Keratinocyte (primary cell): ENCODE data around the gene EOGT. TPM values are rescaled to one million over a fixed set of nuclear protein-coding genes. Genes with fewer than 3 reads are reported as not detected.

Experiments used
- DNase-seq: peaks from one replicate; pipeline ENCODE4 v3.0.0-alpha.2; 2011; ENCODE audit warnings: low read depth, missing footprints, low spot score
- FAIRE-seq: peaks from 2 replicates; lab custom pipeline; 2011; peaks lifted over from hg19 to GRCh38; lab: Jason Lieb, UNC
- H2AFZ ChIP-seq: 2 replicates; pipeline ENCODE4 v1.6.0; 2012; ENCODE audit warnings: low read length, control low read depth, inconsistent platforms; ENCODE audit not compliant: control insufficient read depth
- H3K27ac ChIP-seq: 2 replicates; pipeline ENCODE4 v1.5.1; 2011; ENCODE audit warnings: low read length; ENCODE audit not compliant: control insufficient read depth, insufficient read depth
- H3K27me3 ChIP-seq: 3 replicates; pipeline ENCODE4 v1.6.0; 2011; ENCODE audit warnings: low read length; ENCODE audit not compliant: control insufficient read depth, insufficient read depth; ENCODE audit errors: extremely low read depth
- H3K36me3 ChIP-seq, 2 experiments: 2 replicates in 1 of 2; 3 replicates in 1 of 2; pipeline ENCODE4 v1.5.1; 2011; ENCODE audit warnings: low read length in 2 of 2, mild to moderate bottlenecking in 1 of 2; ENCODE audit not compliant: control insufficient read depth in 2 of 2, insufficient read depth in 2 of 2; ENCODE audit errors: extremely low read depth in 1 of 2
- H3K4me1 ChIP-seq: 3 replicates; pipeline ENCODE4 v1.5.1; 2011; ENCODE audit warnings: low read length; ENCODE audit not compliant: control insufficient read depth, insufficient read depth; ENCODE audit errors: extremely low read depth
- H3K4me2 ChIP-seq: 3 replicates; pipeline ENCODE4 v1.6.0; 2011; ENCODE audit warnings: low read depth, low read length; ENCODE audit not compliant: control insufficient read depth, insufficient read depth; ENCODE audit errors: extremely low read depth
- H3K4me3 ChIP-seq, 3 experiments: fragments of 200-600 bp in 1 of 3; sonication (generic) in 1 of 3; 2 replicates in 2 of 3; 3 replicates in 1 of 3; pipeline ENCODE4 v1.5.1; 2011 to 2016; ENCODE audit warnings: low read length in 3 of 3, mild to moderate bottlenecking in 3 of 3, control low read depth in 2 of 3, inconsistent platforms in 1 of 3, low read depth in 1 of 3, mixed read lengths in 1 of 3, mixed run types in 1 of 3, moderate library complexity in 1 of 3; ENCODE audit not compliant: control insufficient read depth in 2 of 3, insufficient read depth in 2 of 3; ENCODE audit errors: extremely low read depth in 1 of 3
- H3K79me2 ChIP-seq: 2 replicates; pipeline ENCODE4 v1.6.0; 2012; ENCODE audit warnings: low read length; ENCODE audit not compliant: control insufficient read depth, insufficient read depth
- H3K9ac ChIP-seq: 3 replicates; pipeline ENCODE4 v1.6.0; 2011; ENCODE audit warnings: low read length; ENCODE audit not compliant: control insufficient read depth, insufficient read depth; ENCODE audit errors: extremely low read depth
- H3K9me1 ChIP-seq: 3 replicates; pipeline ENCODE4 v1.6.0; 2011; ENCODE audit warnings: low read length; ENCODE audit not compliant: control insufficient read depth, insufficient read depth; ENCODE audit errors: extremely low read depth
- H3K9me3 ChIP-seq: 2 replicates; pipeline ENCODE4 v1.5.1; 2012; ENCODE audit warnings: low read depth, low read length; ENCODE audit not compliant: control insufficient read depth
- H4K20me1 ChIP-seq: 3 replicates; pipeline ENCODE4 v1.6.0; 2011; ENCODE audit warnings: low read length; ENCODE audit not compliant: control insufficient read depth, insufficient read depth; ENCODE audit errors: extremely low read depth
- CTCF ChIP-seq, 3 experiments: IDR thresholded peaks in 1 of 3; conservative IDR thresholded peaks in 1 of 3; optimal IDR thresholded peaks in 1 of 3; 2 replicates in 2 of 3; 3 replicates in 1 of 3; pipeline versions ENCODE3 to v1.5.1; 2011; ENCODE audit warnings: low read length in 3 of 3, mild to moderate bottlenecking in 3 of 3, moderate library complexity in 2 of 3, control low read depth in 1 of 3, inconsistent platforms in 1 of 3; ENCODE audit not compliant: insufficient read depth in 2 of 3; ENCODE audit errors: extremely low read depth in 1 of 3
- EZH2 ChIP-seq: IDR thresholded peaks from one replicate; pipeline ENCODE4 v1.6.1; 2012; ENCODE audit warnings: inconsistent platforms, mild to moderate bottlenecking, low read length, moderate library complexity
- dilution Hi-C: fragments of 300-500 bp; cut with MboI; formaldehyde crosslinking; loops from one replicate; pipeline ENCODE4 v1.7.0; 2020; ENCODE audit warnings: low sequenced_read_pairs; ENCODE audit not compliant: extremely low pct_ligation_motif_present
- polyA plus RNA-seq, 5 experiments: library from polyadenylated mRNA; depleted of rRNA in 3 of 5; stranded (reverse) in 3 of 5; stranded (forward) in 1 of 5; unstranded in 1 of 5; fragments of >200 nt; gene quantifications; 1 replicate in 1 of 5; 2 replicates in 3 of 5; 3 replicates in 1 of 5; pipeline versions ENCODE4 v1.2.1 to v1.2.3, GENCODE V29; 2011 to 2012; ENCODE audit warnings: missing spikeins in 2 of 5, low read depth in 1 of 5, low replicate concordance in 1 of 5

Gene EOGT
- polyA plus RNA-seq, 1 donor (not counting 4 experiments of a cell fraction or from before 2014, with no cell fraction given): 39.0 TPM

DNA sequence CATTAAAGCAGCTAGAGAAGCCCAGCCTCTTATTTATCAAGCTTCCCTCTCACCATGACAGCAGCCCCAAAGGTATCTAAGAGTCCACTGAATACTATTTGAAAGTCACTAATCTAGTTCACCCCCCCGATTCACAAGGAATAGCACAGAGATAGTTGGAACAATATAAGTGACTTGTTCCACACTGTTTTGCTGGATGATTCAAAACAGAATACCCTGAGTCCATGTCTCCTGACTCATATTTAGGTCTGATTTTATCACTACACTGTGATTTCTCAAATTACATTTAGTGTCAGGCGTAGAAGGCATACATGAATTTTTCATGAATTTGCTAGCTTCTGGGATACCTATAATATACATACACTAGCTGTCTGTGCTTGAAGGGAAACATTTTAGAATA is 18.7 kb upstream of the EOGT start:
- no peak overlapping the region for H3K4me3 ChIP-seq
- H3K27me3 ChIP-seq: no peaks in the 10 kb centered on the region
- no peak overlapping the region for H3K4me2 ChIP-seq
- H3K79me2 ChIP-seq: no peaks in the 10 kb centered on the region
- DNase-seq: no peak
- dilution Hi-C loops: no loop called here
- no peaks in the 10 kb centered on the region for H3K9me3 ChIP-seq
- H3K36me3 ChIP-seq: peaks cover 17 to 18% of the 10 kb centered on the region in 2 experiments
- H2AFZ ChIP-seq: no peak overlapping the region
- TF ChIP-seq CTCF (optimal IDR thresholded peaks at IDR 0.05 in 1 of 3, IDR thresholded peaks at IDR 0.05 in 1 of 3, conservative IDR thresholded peaks at IDR 0.05 in 1 of 3; ENCODE audit: extremely low read depth in 1 of 3, insufficient read depth in 2 of 3, low read length in 3 of 3) (no peak), EZH2 (no peak)
- no peaks in the 10 kb centered on the region for H3K9me1 ChIP-seq
- H3K9ac ChIP-seq: no peak overlapping the region
- H3K4me1 ChIP-seq: no peaks in the 10 kb centered on the region
- H3K27ac ChIP-seq: no peak overlapping the region
- no peaks in the 10 kb centered on the region for H4K20me1 ChIP-seq
- FAIRE-seq: no peak

GRCh38 chr3:69031635-69032034 is 18.2 kb upstream of the EOGT start:
- dilution Hi-C loops: no loop called here
- Histone ChIP-seq H3K9me3 (no peaks in the 10 kb centered on the region), H2AFZ (no peak overlapping the region), H3K9ac (no peak overlapping the region), H3K9me1 (no peaks in the 10 kb centered on the region), H3K36me3 (peaks cover 17 to 18% of the 10 kb centered on the region in 2 experiments), H3K4me3 (no peak overlapping the region), H3K27ac (peak overlapping the region; percentile 9), H3K27me3 (no peaks in the 10 kb centered on the region), H3K79me2 (no peaks in the 10 kb centered on the region), H4K20me1 (no peaks in the 10 kb centered on the region), H3K4me2 (no peak overlapping the region), H3K4me1 (no peaks in the 10 kb centered on the region)
- DNase-seq (no peak), FAIRE-seq (no peak)
- no peak for TF ChIP-seq CTCF (optimal IDR thresholded peaks at IDR 0.05 in 1 of 3, IDR thresholded peaks at IDR 0.05 in 1 of 3, conservative IDR thresholded peaks at IDR 0.05 in 1 of 3; ENCODE audit: extremely low read depth in 1 of 3, insufficient read depth in 2 of 3, low read length in 3 of 3)
- TF ChIP-seq EZH2: no peak
